ENCODE results near the gene NDUFB10.

DNA sequence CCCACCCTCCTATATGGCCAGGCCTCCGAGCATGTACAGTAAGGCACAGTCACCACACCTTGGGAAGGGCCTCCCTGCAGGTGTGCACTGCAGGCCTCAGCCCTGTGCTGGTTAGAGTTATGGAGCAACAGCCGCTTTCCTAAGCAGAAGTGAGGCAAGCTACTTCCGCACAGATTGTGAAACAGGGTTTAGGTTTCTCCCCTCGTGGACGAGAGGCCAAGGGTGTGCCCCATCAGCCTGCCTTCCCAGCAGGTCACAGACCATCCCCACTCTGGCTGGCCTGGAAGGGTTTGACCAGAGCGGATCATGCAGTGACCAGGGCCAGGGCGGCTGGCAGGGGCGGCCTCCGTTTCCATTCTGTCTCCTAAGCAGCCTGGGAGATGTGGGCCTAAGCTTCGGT lies 21.0 kb upstream of the NDUFB10 start:
- TF ChIP-seq EZH2phosphoT487 (IDR thresholded peaks at IDR 0.05; ENCODE audit: borderline replicate concordance, low read depth) (no peak), YY1 (IDR thresholded peaks at IDR 0.05; ENCODE audit: low read depth) (no peak)
- TF ChIP-seq, protein P1, sequence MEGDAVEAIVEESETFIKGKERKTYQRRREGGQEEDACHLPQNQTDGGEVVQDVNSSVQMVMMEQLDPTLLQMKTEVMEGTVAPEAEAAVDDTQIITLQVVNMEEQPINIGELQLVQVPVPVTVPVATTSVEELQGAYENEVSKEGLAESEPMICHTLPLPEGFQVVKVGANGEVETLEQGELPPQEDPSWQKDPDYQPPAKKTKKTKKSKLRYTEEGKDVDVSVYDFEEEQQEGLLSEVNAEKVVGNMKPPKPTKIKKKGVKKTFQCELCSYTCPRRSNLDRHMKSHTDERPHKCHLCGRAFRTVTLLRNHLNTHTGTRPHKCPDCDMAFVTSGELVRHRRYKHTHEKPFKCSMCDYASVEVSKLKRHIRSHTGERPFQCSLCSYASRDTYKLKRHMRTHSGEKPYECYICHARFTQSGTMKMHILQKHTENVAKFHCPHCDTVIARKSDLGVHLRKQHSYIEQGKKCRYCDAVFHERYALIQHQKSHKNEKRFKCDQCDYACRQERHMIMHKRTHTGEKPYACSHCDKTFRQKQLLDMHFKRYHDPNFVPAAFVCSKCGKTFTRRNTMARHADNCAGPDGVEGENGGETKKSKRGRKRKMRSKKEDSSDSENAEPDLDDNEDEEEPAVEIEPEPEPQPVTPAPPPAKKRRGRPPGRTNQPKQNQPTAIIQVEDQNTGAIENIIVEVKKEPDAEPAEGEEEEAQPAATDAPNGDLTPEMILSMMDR (IDR thresholded peaks at IDR 0.05): no peak
